Measurements from ENCODE around the gene SAMD9L.

- TF ChIP-seq POLR2AphosphoS5 (IDR thresholded peaks at IDR 0.05; ENCODE audit: low read depth, low read length) (no peak), TAF1 (IDR thresholded peaks at IDR 0.05; ENCODE audit: borderline replicate concordance, low read depth, low read length) (no peak), POLR2A (IDR thresholded peaks at IDR 0.05; ENCODE audit: low read depth, low read length) (no peak)
Measured at GRCh38 chr7:93115796-93116195, 32.4 kb downstream of the SAMD9L start.

All from GM12892 (cell line).